AG09319 (cell line): ENCODE data around the gene RMDN3.

Experiments
- DNase-seq: peaks from one replicate; pipeline ENCODE4 v3.0.0-alpha.2; 2010; ENCODE audit warnings: low read depth; ENCODE audit errors: extremely low read depth
- TF ChIP-seq, protein P1 (sequence below): IDR thresholded peaks from 2 replicates; pipeline ENCODE4 v1.5.1; 2011; ENCODE audit warnings: low read depth, mild to moderate bottlenecking, inconsistent platforms, low read length, moderate library complexity

The RMDN3 gene

GRCh38 chr15:40716165-40716564 lies 38.9 kb downstream of the RMDN3 start:
- TF ChIP-seq, protein P1, sequence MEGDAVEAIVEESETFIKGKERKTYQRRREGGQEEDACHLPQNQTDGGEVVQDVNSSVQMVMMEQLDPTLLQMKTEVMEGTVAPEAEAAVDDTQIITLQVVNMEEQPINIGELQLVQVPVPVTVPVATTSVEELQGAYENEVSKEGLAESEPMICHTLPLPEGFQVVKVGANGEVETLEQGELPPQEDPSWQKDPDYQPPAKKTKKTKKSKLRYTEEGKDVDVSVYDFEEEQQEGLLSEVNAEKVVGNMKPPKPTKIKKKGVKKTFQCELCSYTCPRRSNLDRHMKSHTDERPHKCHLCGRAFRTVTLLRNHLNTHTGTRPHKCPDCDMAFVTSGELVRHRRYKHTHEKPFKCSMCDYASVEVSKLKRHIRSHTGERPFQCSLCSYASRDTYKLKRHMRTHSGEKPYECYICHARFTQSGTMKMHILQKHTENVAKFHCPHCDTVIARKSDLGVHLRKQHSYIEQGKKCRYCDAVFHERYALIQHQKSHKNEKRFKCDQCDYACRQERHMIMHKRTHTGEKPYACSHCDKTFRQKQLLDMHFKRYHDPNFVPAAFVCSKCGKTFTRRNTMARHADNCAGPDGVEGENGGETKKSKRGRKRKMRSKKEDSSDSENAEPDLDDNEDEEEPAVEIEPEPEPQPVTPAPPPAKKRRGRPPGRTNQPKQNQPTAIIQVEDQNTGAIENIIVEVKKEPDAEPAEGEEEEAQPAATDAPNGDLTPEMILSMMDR = no peak
- no peak for DNase-seq

DNA sequence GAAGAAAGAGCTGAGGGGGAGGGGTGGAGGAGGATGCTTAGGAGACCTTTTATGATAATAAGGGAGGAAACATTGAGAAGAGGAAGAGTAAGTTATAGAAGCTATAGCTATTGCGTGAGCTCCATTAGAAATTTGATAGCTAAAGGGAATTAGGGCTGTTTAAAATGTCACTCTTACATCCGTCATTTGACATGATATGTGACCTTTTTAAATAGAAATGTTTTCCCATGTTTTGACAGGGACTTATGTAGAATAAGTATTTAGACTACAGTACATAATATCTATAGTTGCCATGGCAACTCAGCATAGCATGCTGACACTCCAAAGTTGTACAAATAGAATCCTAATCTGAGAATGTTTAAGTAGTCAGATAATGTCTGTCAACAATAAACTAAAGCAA lies 40.9 kb downstream of the RMDN3 start:
- no peak for DNase-seq
- TF ChIP-seq, protein P1 = no peak

- TF ChIP-seq, protein P1 = no peak
- DNase-seq = no peak
Measured at GRCh38 chr15:40706121-40706520, 48.9 kb downstream of the RMDN3 start.

- TF ChIP-seq, protein P1 = no peak
- DNase-seq = no peak
Measured at GRCh38 chr15:40702077-40702476, 53.0 kb downstream of the RMDN3 start.

GRCh38 chr15:40697916-40698315 lies 57.1 kb downstream of the RMDN3 start:
- TF ChIP-seq, protein P1 = no peak
- DNase-seq = no peak

- TF ChIP-seq, protein P1 = no peak
- no peak for DNase-seq
Measured at GRCh38 chr15:40696228-40696627, 58.8 kb downstream of the RMDN3 start.

DNA sequence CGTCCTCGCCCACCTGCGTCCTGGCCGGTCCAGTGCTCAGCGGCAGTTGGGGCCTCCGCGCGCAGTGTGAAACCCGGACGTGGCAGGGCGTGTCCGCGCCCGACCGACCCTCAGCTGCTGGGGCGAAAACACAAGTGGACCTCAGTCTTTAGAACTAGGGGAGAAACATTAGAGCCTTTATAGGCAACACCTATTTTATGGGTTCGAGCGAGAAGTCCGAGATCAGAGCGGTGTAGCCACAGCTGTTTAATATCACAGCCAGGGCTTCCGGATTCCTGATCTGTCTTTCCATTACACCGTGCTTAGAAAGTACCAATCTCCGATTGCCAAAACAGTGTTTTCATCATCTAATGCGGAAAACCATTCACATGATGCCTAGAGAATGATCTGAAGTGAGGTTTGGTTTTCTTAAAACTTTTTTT lies 59.6 kb downstream of the RMDN3 start:
- DNase-seq = no peak
- TF ChIP-seq, protein P1 = no peak
